ENCODE data around the gene IFNA6.

Gene IFNA6

DNA sequence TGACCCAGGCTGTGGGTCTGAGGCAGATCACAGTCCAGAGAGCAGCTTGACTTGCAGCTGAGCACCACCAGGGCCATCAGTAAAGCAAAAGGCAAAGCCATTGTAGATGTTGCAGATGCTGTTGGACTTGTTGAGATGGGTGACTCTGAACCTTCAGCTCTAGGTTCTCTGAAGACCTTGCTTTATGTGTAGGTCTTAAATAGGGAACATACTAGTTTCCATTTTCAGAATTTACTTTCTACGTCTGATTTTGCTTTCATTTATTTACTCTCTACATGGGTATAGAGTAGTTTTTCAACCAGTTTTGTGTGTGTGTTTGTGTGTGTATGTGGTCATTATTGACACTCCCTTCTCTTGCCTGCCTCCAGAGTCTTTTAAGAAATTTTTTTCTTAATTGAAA, at the start of gene IFNA6:
Gene IFNA6 (minus strand): TSS at position 101 of the 400 bp plus-strand sequence. CDS start 0 bp downstream, at position 101.
- DNase-seq (ENCODE audit: low read depth in 2 of 2), result no peak
- no peak for TF ChIP-seq CTCF (IDR thresholded peaks at IDR 0.05; ENCODE audit: low read depth, low read length)
- H3K4me3 ChIP-seq (replicated peaks in 1 of 2; ENCODE audit: low read depth in 2 of 2, low read length in 2 of 2), result no peak within 1 kb of the TSS

- TF ChIP-seq CTCF (IDR thresholded peaks at IDR 0.05; ENCODE audit: low read depth, low read length), result no peak
- no peak for DNase-seq (ENCODE audit: low read depth in 2 of 2)
- no peak overlapping the region for H3K4me3 ChIP-seq (replicated peaks in 1 of 2; ENCODE audit: low read depth in 2 of 2, low read length in 2 of 2)
Measured at GRCh38 chr9:21399956-21400355, 49.3 kb upstream of the IFNA6 start.

- no peak for DNase-seq (ENCODE audit: low read depth in 2 of 2)
- TF ChIP-seq CTCF (IDR thresholded peaks at IDR 0.05; ENCODE audit: low read depth, low read length), result no peak
- H3K4me3 ChIP-seq (replicated peaks in 1 of 2; ENCODE audit: low read depth in 2 of 2, low read length in 2 of 2), result no peak overlapping the region
Measured at GRCh38 chr9:21398955-21399489, 48.3 kb upstream of the IFNA6 start.

- DNase-seq (ENCODE audit: low read depth in 2 of 2), result peak; percentile 15 to 28
- TF ChIP-seq CTCF (IDR thresholded peaks at IDR 0.05; ENCODE audit: low read depth, low read length), result peak; percentile 82
- peak overlapping the region; percentile 40 to 47 for H3K4me3 ChIP-seq (replicated peaks in 1 of 2; ENCODE audit: low read depth in 2 of 2, low read length in 2 of 2)
Measured at GRCh38 chr9:21395778-21396717, 45.4 kb upstream of the IFNA6 start.

GRCh38 chr9:21392270-21392669, 41.6 kb upstream of the IFNA6 start:
- peak in 1 of 2 donors; percentile 29 for DNase-seq (ENCODE audit: low read depth in 2 of 2)
- peak; percentile 24 for TF ChIP-seq CTCF (IDR thresholded peaks at IDR 0.05; ENCODE audit: low read depth, low read length)
- H3K4me3 ChIP-seq (replicated peaks in 1 of 2; ENCODE audit: low read depth in 2 of 2, low read length in 2 of 2), result no peak overlapping the region

DNA sequence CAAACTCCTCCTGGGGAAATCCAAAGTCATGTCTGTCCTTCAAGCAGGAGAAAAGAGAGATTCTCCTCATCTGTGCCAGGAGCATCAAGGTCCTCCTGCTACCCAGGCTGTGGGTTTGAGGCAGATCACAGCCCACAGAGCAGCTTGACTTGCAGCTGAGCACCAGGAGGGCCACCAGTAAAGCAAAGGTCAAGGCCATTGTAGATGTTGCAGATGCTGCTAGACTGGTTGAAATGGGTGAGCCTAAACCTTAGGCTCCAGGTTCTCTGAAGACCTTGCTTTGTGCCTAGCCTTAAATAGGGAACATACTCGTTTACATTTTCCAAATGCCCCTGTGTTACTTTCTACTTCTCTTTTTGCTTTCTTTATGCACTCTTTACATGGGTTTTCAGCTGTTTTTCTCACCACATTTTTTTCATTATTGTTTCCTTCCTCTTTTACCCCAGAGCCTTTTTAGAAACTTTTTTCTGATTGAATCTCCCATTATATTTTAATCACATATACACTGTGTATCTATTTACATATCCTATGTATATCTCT, 34.5 kb upstream of the IFNA6 start, which contains the start of gene IFNA2:
Gene IFNA2 (minus strand): TSS at position 268 of the 540 bp plus-strand sequence. CDS start 69 bp downstream, at position 199.
- no peak for DNase-seq (ENCODE audit: low read depth in 2 of 2)
- H3K4me3 ChIP-seq (replicated peaks in 1 of 2; ENCODE audit: low read depth in 2 of 2, low read length in 2 of 2), result no peak within 1 kb of the TSS
- TF ChIP-seq CTCF (IDR thresholded peaks at IDR 0.05; ENCODE audit: low read depth, low read length), result no peak
